HL-60 (cell line): ENCODE results near the gene RNF6.
A peak's percentile ranks its signal among the peaks of the same experiment; 100 is the strongest.

Experiments used
- DNase-seq, 2 experiments: peaks; one replicate each; pipeline ENCODE4 v3.0.0-alpha.2; 2010 to 2020; ENCODE audit warnings: low read depth in 1 of 2, low spot score in 1 of 2
- H3K27ac ChIP-seq: fragments of 250-450 bp; sonication (Bioruptor Pico); replicated peaks from 2 replicates; pipeline ENCODE4 v1.5.1; 2020; ENCODE audit warnings: mild to moderate bottlenecking, moderate library complexity
- H3K27me3 ChIP-seq: fragments of 250-450 bp; sonication (Bioruptor Pico); 2 replicates; pipeline ENCODE4 v1.5.1; 2021; ENCODE audit warnings: mild to moderate bottlenecking, moderate library complexity; ENCODE audit not compliant: insufficient read depth, poor library complexity, severe bottlenecking
- H3K4me3 ChIP-seq: replicated peaks from 2 replicates; pipeline ENCODE4 v1.5.1; 2011; ENCODE audit warnings: mild to moderate bottlenecking, control low read depth, low read length; ENCODE audit not compliant: insufficient read depth
- GABPA ChIP-seq: IDR thresholded peaks from 2 replicates; pipeline ENCODE4 v1.6.1; 2012; ENCODE audit warnings: low read depth
- POLR2AphosphoS5 ChIP-seq: IDR thresholded peaks from 2 replicates; pipeline ENCODE4 v1.6.1; 2012; ENCODE audit warnings: low read depth
- SPI1 ChIP-seq: IDR thresholded peaks from 2 replicates; pipeline ENCODE4 v1.6.1; 2012; ENCODE audit warnings: low read depth, mild to moderate bottlenecking, borderline replicate concordance
- TF ChIP-seq, protein P1 (sequence below): IDR thresholded peaks from 2 replicates; pipeline ENCODE4 v1.6.1; 2012; ENCODE audit warnings: low read depth; ENCODE audit not compliant: insufficient replicate concordance
- TF ChIP-seq, protein P2 (sequence below): IDR thresholded peaks from one replicate; pipeline ENCODE4 v1.5.1; 2011; ENCODE audit warnings: low read length, control low read depth, inconsistent platforms; ENCODE audit not compliant: insufficient read depth

Gene RNF6

DNA sequence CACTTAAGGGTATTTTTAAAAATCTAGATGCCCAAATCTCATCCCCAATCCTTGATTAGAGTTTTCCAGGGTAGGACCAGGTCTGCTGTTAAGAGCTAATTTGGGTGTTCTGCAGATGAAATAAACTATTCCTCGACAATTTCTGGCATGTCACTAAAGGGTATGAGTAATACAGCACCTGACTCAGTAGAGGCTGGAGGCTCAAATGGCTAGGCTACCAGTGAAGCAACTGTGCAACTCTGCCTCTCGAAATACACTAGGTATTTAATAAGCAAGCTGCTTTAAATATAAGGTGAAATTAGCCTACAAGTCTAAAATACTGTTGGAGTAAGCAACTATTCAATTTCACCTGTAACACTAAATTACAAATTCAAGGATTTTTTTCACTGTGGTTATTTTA, 1.5 kb downstream of the RNF6 start:
- Histone ChIP-seq H3K27me3 (no peaks in the 10 kb centered on the region), H3K4me3 (peak overlapping the region; percentile 63), H3K27ac (peak overlapping the region; percentile 98; the same call in 1 of the 2 replicates)
- DNase-seq, result no peak
- TF ChIP-seq GABPA (no peak), POLR2AphosphoS5 (no peak), SPI1 (no peak)
- TF ChIP-seq, protein P1, sequence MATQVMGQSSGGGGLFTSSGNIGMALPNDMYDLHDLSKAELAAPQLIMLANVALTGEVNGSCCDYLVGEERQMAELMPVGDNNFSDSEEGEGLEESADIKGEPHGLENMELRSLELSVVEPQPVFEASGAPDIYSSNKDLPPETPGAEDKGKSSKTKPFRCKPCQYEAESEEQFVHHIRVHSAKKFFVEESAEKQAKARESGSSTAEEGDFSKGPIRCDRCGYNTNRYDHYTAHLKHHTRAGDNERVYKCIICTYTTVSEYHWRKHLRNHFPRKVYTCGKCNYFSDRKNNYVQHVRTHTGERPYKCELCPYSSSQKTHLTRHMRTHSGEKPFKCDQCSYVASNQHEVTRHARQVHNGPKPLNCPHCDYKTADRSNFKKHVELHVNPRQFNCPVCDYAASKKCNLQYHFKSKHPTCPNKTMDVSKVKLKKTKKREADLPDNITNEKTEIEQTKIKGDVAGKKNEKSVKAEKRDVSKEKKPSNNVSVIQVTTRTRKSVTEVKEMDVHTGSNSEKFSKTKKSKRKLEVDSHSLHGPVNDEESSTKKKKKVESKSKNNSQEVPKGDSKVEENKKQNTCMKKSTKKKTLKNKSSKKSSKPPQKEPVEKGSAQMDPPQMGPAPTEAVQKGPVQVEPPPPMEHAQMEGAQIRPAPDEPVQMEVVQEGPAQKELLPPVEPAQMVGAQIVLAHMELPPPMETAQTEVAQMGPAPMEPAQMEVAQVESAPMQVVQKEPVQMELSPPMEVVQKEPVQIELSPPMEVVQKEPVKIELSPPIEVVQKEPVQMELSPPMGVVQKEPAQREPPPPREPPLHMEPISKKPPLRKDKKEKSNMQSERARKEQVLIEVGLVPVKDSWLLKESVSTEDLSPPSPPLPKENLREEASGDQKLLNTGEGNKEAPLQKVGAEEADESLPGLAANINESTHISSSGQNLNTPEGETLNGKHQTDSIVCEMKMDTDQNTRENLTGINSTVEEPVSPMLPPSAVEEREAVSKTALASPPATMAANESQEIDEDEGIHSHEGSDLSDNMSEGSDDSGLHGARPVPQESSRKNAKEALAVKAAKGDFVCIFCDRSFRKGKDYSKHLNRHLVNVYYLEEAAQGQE, result no peak
- TF ChIP-seq, protein P2, sequence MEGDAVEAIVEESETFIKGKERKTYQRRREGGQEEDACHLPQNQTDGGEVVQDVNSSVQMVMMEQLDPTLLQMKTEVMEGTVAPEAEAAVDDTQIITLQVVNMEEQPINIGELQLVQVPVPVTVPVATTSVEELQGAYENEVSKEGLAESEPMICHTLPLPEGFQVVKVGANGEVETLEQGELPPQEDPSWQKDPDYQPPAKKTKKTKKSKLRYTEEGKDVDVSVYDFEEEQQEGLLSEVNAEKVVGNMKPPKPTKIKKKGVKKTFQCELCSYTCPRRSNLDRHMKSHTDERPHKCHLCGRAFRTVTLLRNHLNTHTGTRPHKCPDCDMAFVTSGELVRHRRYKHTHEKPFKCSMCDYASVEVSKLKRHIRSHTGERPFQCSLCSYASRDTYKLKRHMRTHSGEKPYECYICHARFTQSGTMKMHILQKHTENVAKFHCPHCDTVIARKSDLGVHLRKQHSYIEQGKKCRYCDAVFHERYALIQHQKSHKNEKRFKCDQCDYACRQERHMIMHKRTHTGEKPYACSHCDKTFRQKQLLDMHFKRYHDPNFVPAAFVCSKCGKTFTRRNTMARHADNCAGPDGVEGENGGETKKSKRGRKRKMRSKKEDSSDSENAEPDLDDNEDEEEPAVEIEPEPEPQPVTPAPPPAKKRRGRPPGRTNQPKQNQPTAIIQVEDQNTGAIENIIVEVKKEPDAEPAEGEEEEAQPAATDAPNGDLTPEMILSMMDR, result no peak

DNA sequence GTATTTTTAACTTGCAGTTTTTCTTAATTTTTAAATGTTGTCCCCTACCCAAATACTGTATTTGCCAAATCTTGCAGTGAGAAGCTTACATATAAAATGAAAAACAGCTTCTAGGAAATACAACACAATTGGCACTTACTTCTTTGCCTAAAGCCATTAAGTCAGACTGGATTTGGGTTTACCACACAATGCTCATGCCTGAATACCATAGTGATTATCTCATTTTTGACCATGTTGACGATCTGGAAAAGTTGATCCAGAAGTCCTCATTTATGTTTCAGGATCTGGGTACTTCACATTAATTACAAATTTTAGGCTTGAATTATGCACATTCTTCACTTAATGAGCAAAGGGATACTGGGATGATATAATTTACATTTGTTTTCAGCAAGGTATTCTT, 2.4 kb downstream of the RNF6 start:
- no peaks in the 10 kb centered on the region for H3K27me3 ChIP-seq
- H3K4me3 ChIP-seq, result no peak overlapping the region
- no peak for DNase-seq
- TF ChIP-seq, protein P2, result no peak
- TF ChIP-seq GABPA, result no peak
- no peak for TF ChIP-seq SPI1
- TF ChIP-seq, protein P1, result no peak
- TF ChIP-seq POLR2AphosphoS5, result no peak
- no peak overlapping the region for H3K27ac ChIP-seq

DNA sequence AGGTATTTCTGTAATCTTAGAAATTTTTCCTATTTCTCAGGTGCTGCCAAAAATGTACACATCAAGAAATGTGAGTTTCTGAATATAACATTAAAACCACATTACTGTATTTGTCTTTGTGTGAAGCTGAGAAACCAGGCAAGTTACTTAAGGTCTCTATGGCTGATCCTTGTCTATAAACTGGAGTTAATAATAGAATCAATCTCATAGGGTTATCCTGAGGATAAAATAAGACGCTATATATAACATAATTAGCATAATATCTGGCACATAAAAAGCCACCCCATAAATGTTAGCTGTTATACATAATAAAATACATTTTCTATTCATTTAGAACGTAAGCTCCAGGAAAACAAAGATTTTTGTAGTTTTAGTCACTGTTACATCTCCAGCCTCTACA, 6.1 kb downstream of the RNF6 start:
- DNase-seq, result no peak
- no peak overlapping the region for H3K27ac ChIP-seq
- no peak overlapping the region for H3K4me3 ChIP-seq
- TF ChIP-seq, protein P1, result no peak
- no peak for TF ChIP-seq GABPA
- TF ChIP-seq, protein P2, result no peak
- no peak for TF ChIP-seq SPI1
- H3K27me3 ChIP-seq, result no peaks in the 10 kb centered on the region
